HEK293 (cell line): ENCODE data around the gene SPECC1L.

Experiments
- CTCF ChIA-PET: fragments of 350-600 bp; formaldehyde crosslinking; extraction: SDS; loops from one replicate; lab custom pipeline; 2021; ENCODE audit warnings: antibody characterized with exemption; lab: Yijun Ruan, JAX
- POLR2A ChIA-PET: fragments of 300-600 bp; formaldehyde crosslinking; extraction: SDS; loops from one replicate; lab custom pipeline; 2020; ENCODE audit warnings: antibody characterized with exemption, inconsistent platforms; lab: Yijun Ruan, JAX
- H3K27ac ChIP-seq: fragments of 200-500 bp; sonication (Bioruptor generic); 2 replicates; pipeline ENCODE4 v1.5.1; 2014; ENCODE audit warnings: low read depth, low read length, control low read depth, inconsistent platforms; ENCODE audit errors: extremely low read depth
- H3K36me3 ChIP-seq, 2 experiments: fragments of 200-500 bp in 1 of 2; sonication (Bioruptor generic) in 1 of 2; 1 replicate in 1 of 2; 2 replicates in 1 of 2; pipeline ENCODE4 v1.5.1; 2014 to 2017; ENCODE audit warnings: inconsistent platforms in 2 of 2, low read length in 2 of 2; ENCODE audit not compliant: control insufficient read depth in 2 of 2, insufficient read depth in 1 of 2
- H3K4me1 ChIP-seq: fragments of 200-500 bp; sonication (Bioruptor generic); 2 replicates; pipeline ENCODE4 v1.5.1; 2014; ENCODE audit warnings: mild to moderate bottlenecking, low read length, inconsistent platforms; ENCODE audit not compliant: control insufficient read depth, insufficient read depth
- H3K4me3 ChIP-seq: 2 replicates; pipeline ENCODE4 v1.5.1; 2011; ENCODE audit warnings: low read depth, mild to moderate bottlenecking, control low read depth, low read length, moderate library complexity
- H3K9me3 ChIP-seq: fragments of 200-500 bp; sonication (Bioruptor generic); 2 replicates; pipeline ENCODE4 v1.5.1; 2014; ENCODE audit warnings: low read depth, low read length, inconsistent platforms; ENCODE audit not compliant: control insufficient read depth, insufficient read depth
- MEIS1 ChIP-seq: sonication (generic); formaldehyde crosslinking; IDR thresholded peaks from 2 replicates; pipeline ENCODE4 v1.8.1; 2022; ENCODE audit warnings: missing genetic modification reagents, mild to moderate bottlenecking, borderline replicate concordance
- OSR2 ChIP-seq: fragments of 450-650 bp; formaldehyde crosslinking; IDR thresholded peaks from 2 replicates; pipeline ENCODE4 v1.5.1; 2016; ENCODE audit warnings: missing biosample characterization, missing genetic modification characterization
- OVOL3 ChIP-seq: fragments of 450-650 bp; formaldehyde crosslinking; IDR thresholded peaks from 2 replicates; pipeline ENCODE4 v1.5.1; 2016; ENCODE audit warnings: missing biosample characterization, missing genetic modification characterization
- ZIC2 ChIP-seq: fragments of 450-650 bp; formaldehyde crosslinking; IDR thresholded peaks from 2 replicates; pipeline ENCODE4 v1.5.1; 2016; ENCODE audit warnings: missing biosample characterization, missing genetic modification characterization
- ZNF112 ChIP-seq: fragments of 450-650 bp; formaldehyde crosslinking; IDR thresholded peaks from 2 replicates; pipeline ENCODE4 v1.5.0; 2017; ENCODE audit warnings: missing biosample characterization, missing genetic modification characterization
- ZNF114 ChIP-seq: fragments of 450-650 bp; formaldehyde crosslinking; IDR thresholded peaks from 2 replicates; pipeline ENCODE4 v1.5.0; 2017; ENCODE audit warnings: missing biosample characterization, missing genetic modification characterization
- ZNF155 ChIP-seq: fragments of 450-650 bp; formaldehyde crosslinking; IDR thresholded peaks from 2 replicates; pipeline ENCODE4 v1.5.1; 2016; ENCODE audit warnings: missing biosample characterization, missing genetic modification characterization
- ZNF24 ChIP-seq: fragments of 450-650 bp; formaldehyde crosslinking; IDR thresholded peaks from 2 replicates; pipeline ENCODE4 v1.5.1; 2016; ENCODE audit warnings: missing biosample characterization, missing genetic modification characterization
- ZNF366 ChIP-seq: fragments of 450-650 bp; formaldehyde crosslinking; conservative IDR thresholded peaks from 2 replicates; pipeline ENCODE4 v1.5.1; 2016; ENCODE audit warnings: missing biosample characterization, missing genetic modification characterization
- ZNF510 ChIP-seq: fragments of 450-650 bp; formaldehyde crosslinking; IDR thresholded peaks from 2 replicates; pipeline ENCODE4 v1.5.1; 2018; ENCODE audit warnings: mild to moderate bottlenecking, missing genetic modification characterization, missing biosample characterization; ENCODE audit not compliant: insufficient replicate concordance
- ZNF514 ChIP-seq: fragments of 450-650 bp; formaldehyde crosslinking; IDR thresholded peaks from 2 replicates; pipeline ENCODE4 v1.5.1; 2016; ENCODE audit warnings: missing biosample characterization, missing genetic modification characterization
- ZNF596 ChIP-seq: fragments of 450-650 bp; IDR thresholded peaks from 2 replicates; pipeline ENCODE4 v1.5.0; 2018; ENCODE audit warnings: missing biosample characterization, mild to moderate bottlenecking, missing genetic modification characterization, moderate library complexity
- ZNF623 ChIP-seq: fragments of 450-650 bp; formaldehyde crosslinking; IDR thresholded peaks from 2 replicates; pipeline ENCODE4 v1.5.1; 2016; ENCODE audit warnings: missing biosample characterization, missing genetic modification characterization
- ZNF624 ChIP-seq: fragments of 450-650 bp; formaldehyde crosslinking; IDR thresholded peaks from 2 replicates; pipeline ENCODE4 v1.5.1; 2017; ENCODE audit warnings: missing biosample characterization, missing genetic modification characterization
- ZNF626 ChIP-seq: fragments of 450-650 bp; sonication (Bioruptor Pico); formaldehyde crosslinking; IDR thresholded peaks from 2 replicates; pipeline ENCODE4 v1.5.1; 2018; ENCODE audit warnings: missing biosample characterization, missing genetic modification characterization, inconsistent platforms
- ZNF658 ChIP-seq: fragments of 450-650 bp; formaldehyde crosslinking; IDR thresholded peaks from 2 replicates; pipeline ENCODE4; 2016; ENCODE audit warnings: missing biosample characterization, missing genetic modification characterization
- ZNF670 ChIP-seq: fragments of 450-650 bp; formaldehyde crosslinking; IDR thresholded peaks from 2 replicates; pipeline ENCODE4 v1.5.1; 2016; ENCODE audit warnings: missing biosample characterization, missing genetic modification characterization, low read depth
- ZNF792 ChIP-seq: fragments of 450-650 bp; formaldehyde crosslinking; IDR thresholded peaks from 2 replicates; pipeline ENCODE4 v1.5.1; 2016; ENCODE audit warnings: missing biosample characterization, missing genetic modification characterization
- TF ChIP-seq, protein P1 (sequence below): sonication (generic); formaldehyde crosslinking; IDR thresholded peaks from 2 replicates; pipeline ENCODE4 v1.8.1; 2022; ENCODE audit warnings: mild to moderate bottlenecking, moderate library complexity, missing genetic modification reagents
- TF ChIP-seq, protein P2 (sequence below): fragments of 450-650 bp; IDR thresholded peaks from 2 replicates; pipeline ENCODE4 v1.5.1; 2018; ENCODE audit warnings: missing biosample characterization, mild to moderate bottlenecking, missing genetic modification characterization
- TF ChIP-seq, protein P3 (sequence below): fragments of 450-650 bp; formaldehyde crosslinking; IDR thresholded peaks from 2 replicates; pipeline ENCODE4 v1.5.1; 2016; ENCODE audit warnings: missing biosample characterization, missing genetic modification characterization
- TF ChIP-seq, protein P4 (sequence below): fragments of 450-650 bp; formaldehyde crosslinking; conservative IDR thresholded peaks from 2 replicates; pipeline ENCODE4 v1.5.1; 2016; ENCODE audit warnings: low read depth, missing biosample characterization, missing genetic modification characterization
- TF ChIP-seq, protein P5 (sequence below): fragments of 450-650 bp; formaldehyde crosslinking; IDR thresholded peaks from 2 replicates; pipeline ENCODE4 v1.5.0; 2017; ENCODE audit warnings: missing biosample characterization, missing genetic modification characterization, borderline replicate concordance

SPECC1L gene

DNA sequence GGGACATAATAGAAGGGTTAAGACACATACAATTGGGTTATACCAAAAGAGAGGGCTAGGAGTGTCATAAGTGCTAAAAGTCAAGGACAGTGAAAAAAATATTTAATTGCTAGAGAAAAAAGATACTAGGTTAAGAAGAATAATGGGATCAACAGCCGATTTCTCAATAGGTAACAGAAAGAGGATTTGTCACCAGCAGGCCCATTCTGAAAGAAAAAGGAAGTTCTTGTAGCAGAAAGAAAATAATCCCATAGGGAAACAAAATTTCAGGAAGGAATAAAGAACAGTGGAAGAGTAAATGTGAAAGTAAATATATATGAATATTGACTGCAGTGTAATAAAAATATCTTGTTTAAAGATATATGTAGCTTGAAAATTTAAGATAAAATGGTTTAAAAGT lies 113.5 kb downstream of the SPECC1L start:
- TF ChIP-seq ZNF366 (no peak), ZNF514 (tag by site-specific recombination) (no peak), ZNF510 (tag by site-specific recombination) (no peak), ZNF626 (tag by site-specific recombination) (no peak), ZNF624 (tag by site-specific recombination) (no peak), ZNF596 (no peak), ZNF670 (tag by site-specific recombination) (no peak), OVOL3 (no peak)
- TF ChIP-seq, protein P1, sequence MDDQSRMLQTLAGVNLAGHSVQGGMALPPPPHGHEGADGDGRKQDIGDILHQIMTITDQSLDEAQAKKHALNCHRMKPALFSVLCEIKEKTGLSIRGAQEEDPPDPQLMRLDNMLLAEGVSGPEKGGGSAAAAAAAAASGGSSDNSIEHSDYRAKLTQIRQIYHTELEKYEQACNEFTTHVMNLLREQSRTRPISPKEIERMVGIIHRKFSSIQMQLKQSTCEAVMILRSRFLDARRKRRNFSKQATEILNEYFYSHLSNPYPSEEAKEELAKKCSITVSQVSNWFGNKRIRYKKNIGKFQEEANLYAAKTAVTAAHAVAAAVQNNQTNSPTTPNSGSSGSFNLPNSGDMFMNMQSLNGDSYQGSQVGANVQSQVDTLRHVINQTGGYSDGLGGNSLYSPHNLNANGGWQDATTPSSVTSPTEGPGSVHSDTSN (CRISPR knock-in tag), result no peak
- TF ChIP-seq, protein P2, sequence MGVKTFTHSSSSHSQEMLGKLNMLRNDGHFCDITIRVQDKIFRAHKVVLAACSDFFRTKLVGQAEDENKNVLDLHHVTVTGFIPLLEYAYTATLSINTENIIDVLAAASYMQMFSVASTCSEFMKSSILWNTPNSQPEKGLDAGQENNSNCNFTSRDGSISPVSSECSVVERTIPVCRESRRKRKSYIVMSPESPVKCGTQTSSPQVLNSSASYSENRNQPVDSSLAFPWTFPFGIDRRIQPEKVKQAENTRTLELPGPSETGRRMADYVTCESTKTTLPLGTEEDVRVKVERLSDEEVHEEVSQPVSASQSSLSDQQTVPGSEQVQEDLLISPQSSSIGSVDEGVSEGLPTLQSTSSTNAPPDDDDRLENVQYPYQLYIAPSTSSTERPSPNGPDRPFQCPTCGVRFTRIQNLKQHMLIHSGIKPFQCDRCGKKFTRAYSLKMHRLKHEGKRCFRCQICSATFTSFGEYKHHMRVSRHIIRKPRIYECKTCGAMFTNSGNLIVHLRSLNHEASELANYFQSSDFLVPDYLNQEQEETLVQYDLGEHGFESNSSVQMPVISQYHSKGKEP (tag by site-specific recombination), result no peak
- TF ChIP-seq, all 188 proteins: peak for 0
- peaks cover 5% of the 10 kb centered on the region; the same call in 1 of the 2 replicates for H3K4me1 ChIP-seq
- no peaks in the 10 kb centered on the region for H3K9me3 ChIP-seq
- no peak overlapping the region for H3K27ac ChIP-seq
- no peak overlapping the region for H3K4me3 ChIP-seq
- peaks cover 19 to 24% of the 10 kb centered on the region in 2 experiments for H3K36me3 ChIP-seq
- ChIA-PET POLR2A (no interaction called here), CTCF (interaction anchor here (0.6 kb wide), 1 partner anchor 119 kb away, joined by 3 read pairs; no protein-coding TSS in a partner anchor)

DNA sequence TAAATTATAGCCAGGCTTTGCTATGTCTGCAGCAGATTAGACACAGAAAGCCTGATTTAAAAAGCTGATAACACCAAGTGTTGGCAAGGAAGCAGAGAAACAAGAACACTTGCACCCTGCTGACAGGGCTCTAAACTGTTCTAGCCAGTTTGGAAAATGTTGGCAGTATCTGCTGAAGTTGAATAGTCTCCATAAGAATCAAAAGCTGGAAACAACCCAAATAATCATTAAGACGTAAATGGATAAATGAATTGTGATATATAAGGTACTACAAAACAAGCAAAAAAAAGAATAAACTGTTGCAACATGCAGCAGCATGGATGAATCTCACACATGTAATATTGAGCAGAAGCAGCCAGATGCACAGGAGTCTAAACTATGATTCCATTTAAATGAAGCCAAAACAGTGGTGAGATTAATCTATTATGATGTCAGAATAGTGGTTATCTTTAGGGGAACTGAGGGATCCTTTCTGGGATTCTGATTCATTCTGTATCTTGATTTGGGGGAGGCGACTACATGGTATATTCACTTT lies 116.4 kb downstream of the SPECC1L start:
- H3K27ac ChIP-seq, result no peak overlapping the region
- CTCF ChIA-PET, result interaction anchor here (0.6 to 1.0 kb wide), 2 partner anchors 14 to 135 kb away, joined by 3 read pairs; no protein-coding TSS in a partner anchor
- H3K4me3 ChIP-seq, result no peak overlapping the region
- H3K36me3 ChIP-seq, result peaks cover 13% of the 10 kb centered on the region in 2 experiments
- POLR2A ChIA-PET, result no interaction called here
- H3K4me1 ChIP-seq, result peaks cover 12% of the 10 kb centered on the region
- H3K9me3 ChIP-seq, result no peaks in the 10 kb centered on the region
- TF ChIP-seq ZNF658 (tag by site-specific recombination) (no peak), MEIS1 (CRISPR knock-in tag) (no peak), ZNF623 (no peak), ZNF24 (tag by site-specific recombination) (no peak), ZNF112 (tag by site-specific recombination) (no peak), ZNF792 (no peak), OSR2 (tag by site-specific recombination) (no peak), ZNF114 (tag by site-specific recombination) (no peak), ZNF155 (tag by site-specific recombination) (no peak), ZIC2 (tag by site-specific recombination) (no peak)
- TF ChIP-seq, protein P3, sequence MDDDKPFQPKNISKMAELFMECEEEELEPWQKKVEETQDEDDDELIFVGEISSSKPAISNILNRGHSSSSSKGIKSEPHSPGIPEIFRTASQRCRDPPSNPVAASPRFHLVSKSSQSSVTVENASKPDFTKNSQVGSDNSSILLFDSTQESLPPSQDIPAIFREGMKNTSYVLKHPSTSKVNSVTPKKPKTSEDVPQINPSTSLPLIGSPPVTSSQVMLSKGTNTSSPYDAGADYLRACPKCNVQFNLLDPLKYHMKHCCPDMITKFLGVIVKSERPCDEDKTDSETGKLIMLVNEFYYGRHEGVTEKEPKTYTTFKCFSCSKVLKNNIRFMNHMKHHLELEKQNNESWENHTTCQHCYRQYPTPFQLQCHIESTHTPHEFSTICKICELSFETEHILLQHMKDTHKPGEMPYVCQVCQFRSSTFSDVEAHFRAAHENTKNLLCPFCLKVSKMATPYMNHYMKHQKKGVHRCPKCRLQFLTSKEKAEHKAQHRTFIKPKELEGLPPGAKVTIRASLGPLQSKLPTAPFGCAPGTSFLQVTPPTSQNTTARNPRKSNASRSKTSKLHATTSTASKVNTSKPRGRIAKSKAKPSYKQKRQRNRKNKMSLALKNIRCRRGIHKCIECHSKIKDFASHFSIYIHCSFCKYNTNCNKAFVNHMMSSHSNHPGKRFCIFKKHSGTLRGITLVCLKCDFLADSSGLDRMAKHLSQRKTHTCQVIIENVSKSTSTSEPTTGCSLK, result no peak
- TF ChIP-seq, protein P4, sequence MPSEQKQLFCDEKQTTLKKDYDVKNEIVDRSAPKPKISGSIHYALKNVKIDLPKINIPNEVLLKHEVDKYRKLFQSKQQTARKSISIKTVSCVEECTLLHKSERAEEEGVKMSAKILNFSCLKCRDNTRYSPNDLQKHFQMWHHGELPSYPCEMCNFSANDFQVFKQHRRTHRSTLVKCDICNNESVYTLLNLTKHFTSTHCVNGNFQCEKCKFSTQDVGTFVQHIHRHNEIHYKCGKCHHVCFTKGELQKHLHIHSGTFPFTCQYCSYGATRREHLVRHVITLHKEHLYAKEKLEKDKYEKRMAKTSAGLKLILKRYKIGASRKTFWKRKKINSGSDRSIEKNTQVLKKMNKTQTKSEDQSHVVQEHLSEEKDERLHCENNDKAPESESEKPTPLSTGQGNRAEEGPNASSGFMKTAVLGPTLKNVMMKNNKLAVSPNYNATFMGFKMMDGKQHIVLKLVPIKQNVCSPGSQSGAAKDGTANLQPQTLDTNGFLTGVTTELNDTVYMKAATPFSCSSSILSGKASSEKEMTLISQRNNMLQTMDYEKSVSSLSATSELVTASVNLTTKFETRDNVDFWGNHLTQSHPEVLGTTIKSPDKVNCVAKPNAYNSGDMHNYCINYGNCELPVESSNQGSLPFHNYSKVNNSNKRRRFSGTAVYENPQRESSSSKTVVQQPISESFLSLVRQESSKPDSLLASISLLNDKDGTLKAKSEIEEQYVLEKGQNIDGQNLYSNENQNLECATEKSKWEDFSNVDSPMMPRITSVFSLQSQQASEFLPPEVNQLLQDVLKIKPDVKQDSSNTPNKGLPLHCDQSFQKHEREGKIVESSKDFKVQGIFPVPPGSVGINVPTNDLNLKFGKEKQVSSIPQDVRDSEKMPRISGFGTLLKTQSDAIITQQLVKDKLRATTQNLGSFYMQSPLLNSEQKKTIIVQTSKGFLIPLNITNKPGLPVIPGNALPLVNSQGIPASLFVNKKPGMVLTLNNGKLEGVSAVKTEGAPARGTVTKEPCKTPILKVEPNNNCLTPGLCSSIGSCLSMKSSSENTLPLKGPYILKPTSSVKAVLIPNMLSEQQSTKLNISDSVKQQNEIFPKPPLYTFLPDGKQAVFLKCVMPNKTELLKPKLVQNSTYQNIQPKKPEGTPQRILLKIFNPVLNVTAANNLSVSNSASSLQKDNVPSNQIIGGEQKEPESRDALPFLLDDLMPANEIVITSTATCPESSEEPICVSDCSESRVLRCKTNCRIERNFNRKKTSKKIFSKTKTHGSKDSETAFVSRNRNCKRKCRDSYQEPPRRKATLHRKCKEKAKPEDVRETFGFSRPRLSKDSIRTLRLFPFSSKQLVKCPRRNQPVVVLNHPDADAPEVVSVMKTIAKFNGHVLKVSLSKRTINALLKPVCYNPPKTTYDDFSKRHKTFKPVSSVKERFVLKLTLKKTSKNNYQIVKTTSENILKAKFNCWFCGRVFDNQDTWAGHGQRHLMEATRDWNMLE (tag by site-specific recombination), result no peak
- TF ChIP-seq, protein P5, sequence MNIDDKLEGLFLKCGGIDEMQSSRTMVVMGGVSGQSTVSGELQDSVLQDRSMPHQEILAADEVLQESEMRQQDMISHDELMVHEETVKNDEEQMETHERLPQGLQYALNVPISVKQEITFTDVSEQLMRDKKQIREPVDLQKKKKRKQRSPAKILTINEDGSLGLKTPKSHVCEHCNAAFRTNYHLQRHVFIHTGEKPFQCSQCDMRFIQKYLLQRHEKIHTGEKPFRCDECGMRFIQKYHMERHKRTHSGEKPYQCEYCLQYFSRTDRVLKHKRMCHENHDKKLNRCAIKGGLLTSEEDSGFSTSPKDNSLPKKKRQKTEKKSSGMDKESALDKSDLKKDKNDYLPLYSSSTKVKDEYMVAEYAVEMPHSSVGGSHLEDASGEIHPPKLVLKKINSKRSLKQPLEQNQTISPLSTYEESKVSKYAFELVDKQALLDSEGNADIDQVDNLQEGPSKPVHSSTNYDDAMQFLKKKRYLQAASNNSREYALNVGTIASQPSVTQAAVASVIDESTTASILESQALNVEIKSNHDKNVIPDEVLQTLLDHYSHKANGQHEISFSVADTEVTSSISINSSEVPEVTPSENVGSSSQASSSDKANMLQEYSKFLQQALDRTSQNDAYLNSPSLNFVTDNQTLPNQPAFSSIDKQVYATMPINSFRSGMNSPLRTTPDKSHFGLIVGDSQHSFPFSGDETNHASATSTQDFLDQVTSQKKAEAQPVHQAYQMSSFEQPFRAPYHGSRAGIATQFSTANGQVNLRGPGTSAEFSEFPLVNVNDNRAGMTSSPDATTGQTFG (tag by site-specific recombination), result no peak
